Activated naive CD4-positive, alpha-beta T cell treated with anti-CD3 and anti-CD28 coated beads, Interleukin-2, amount 10 ng/mL, durations not matched to agents 5 hours and 36 hours (primary cell): ENCODE data around the gene EIF4EBP3. TPM values are rescaled to one million over a fixed set of nuclear protein-coding genes. Genes with fewer than 3 reads are reported as not detected.

Experiments used
- microRNA-seq: library from miRNA; unstranded; fragments of <30 nt; microRNA quantifications from one replicate; pipeline ENCODE4 v1.2.0, GENCODE V29; 2022; ENCODE audit warnings: borderline microRNAs expressed, borderline replicate concordance
- total RNA-seq, 2 experiments: library from RNA; stranded (reverse); gene quantifications; one replicate each; pipeline ENCODE4 v1.2.3, GENCODE V29; 2021

EIF4EBP3 gene
- 10 to 100 TPM; 13.2 to 15.4 TPM for total RNA-seq

DNA sequence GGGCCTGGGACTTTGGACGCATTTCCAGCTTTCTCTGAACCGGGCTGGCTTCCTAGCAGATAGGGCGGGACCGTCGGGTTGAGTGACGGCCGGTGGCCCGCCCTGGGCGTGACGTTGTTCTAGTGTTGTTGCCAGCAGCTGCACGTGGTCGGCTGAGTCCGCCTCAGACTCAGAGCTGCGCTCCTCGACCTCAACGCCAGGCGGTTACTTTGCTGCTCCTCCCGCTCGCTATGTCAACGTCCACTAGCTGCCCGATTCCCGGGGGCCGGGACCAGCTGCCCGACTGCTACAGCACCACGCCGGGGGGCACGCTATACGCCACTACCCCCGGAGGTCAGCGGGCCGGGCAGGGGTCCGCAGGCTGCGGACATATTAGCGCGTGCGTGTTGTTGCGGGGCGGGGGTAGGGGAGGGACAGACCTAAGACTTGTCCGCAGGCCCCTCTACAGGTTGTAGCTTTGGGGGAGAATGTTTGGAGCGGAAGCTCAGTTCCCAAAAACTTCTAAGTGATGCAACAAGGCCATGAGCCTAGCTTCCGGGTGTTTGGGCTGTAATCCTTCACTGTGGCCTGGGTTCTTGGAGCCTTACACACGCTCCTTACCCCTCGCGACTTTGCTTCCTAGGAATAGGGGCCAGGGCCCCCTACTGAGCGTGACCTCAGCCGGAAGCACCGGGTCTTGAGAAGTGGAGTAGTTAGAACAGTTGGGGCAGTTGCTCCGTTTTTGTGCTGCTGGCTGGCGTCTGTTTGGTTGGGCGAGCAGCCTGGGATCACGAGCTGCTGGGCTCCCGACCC lies at the start of gene EIF4EBP3:
Gene EIF4EBP3 (plus strand): TSS at position 155 of the 792 bp plus-strand sequence. CDS start 76 bp downstream, at position 231.

DNA sequence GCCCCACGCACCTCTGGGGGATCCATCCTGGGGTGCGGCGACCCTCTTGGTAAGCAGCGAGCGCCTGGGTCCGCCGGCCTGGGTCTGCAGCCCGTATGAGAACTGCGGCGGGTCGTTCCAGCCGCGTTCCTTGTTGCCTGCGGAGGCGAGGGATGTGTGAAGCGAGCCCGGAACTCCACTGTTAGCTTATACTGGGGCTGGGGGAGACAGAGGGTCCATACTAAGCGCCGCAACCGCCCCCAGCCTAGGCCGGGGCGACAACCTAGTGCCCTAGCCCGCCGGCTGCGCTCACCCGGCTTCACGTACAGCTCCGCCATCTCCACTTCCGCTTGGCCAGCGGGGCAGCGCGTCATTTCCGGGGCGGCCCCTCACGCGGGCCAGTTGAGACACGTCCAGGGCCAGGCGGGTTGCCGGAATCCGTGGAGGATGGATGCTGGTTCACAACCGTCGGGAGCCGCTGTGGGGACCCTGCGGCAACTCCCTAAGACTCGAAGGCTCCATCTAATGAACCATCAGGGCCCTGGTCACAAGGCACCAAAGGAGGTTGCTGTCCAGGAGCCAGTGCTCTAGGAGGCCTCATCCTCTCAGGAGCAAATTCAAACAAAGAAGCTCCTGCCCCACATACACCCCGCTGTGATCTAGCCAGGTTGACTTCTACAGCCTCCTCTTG lies 9.8 kb downstream of the EIF4EBP3 start, which contains the start of gene SRA1:
Gene SRA1 (minus strand): TSS at position 338 of the 670 bp plus-strand sequence. CDS start 21 bp downstream, at position 317.

DNA sequence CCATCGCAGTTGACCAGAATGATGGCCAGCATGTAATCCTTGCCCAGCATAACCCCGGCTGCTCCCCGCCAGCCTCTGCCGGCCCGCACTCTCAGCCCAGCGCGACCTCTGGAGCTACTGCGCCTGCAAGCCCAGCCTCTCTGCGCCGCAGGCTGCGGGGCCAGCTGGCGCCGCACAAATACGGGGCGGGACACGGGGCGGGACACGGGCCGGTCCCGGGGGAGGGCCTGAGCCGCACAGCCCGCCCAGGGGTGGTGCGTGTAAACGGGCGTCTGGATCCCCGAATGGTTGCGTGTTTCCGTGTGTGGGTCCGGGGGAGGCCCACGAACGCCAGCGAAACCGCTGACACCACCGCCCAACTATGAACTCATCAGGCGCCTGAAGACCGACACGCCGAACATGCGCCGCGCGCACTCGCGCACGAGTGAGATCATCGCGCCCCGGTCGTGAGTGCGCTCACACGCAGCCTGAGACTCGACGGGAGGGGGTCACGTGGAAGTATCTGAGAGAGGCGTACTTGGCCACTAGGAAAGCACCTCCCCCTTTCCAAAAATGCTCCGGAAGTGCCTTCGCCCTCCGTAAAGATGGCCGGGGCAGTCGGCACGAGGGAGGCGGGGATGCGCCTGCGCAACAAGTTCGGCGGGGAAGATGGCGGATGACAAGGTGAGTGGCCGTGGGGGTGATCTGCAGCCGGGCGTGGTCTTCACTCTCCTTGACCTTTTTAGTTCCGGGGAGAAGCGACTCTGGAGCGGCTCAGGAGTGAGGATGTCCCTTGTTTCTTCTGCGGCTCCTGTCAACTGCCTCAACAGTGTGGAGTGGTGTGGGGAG lies 16.9 kb downstream of the EIF4EBP3 start, which contains the start of the genes APBB3 and SLC35A4:
Gene APBB3 (minus strand): TSS at position 403 of the 828 bp plus-strand sequence. CDS start 353 bp downstream, at position 50.
Gene SLC35A4 (plus strand): TSS at position 633 of the 828 bp plus-strand sequence. CDS start 2,342 bp downstream, outside the sequence.

Small RNA genes within 50 kb of the gene (microRNA-seq; reads per million reads assigned to microRNA genes)
- gene MIR6831: not detected

Other genes with a start within 250 kb of the EIF4EBP3 start
- gene PFDN1, start 244.6 kb upstream of the EIF4EBP3 start, total RNA-seq: 10 to 100 TPM; 59.8 to 63.4 TPM
- 10 to 100 TPM; 68.8 to 71.4 TPM for gene HBEGF, start 201.1 kb upstream of the EIF4EBP3 start, total RNA-seq
- under 1 TPM; 0.68 to 0.72 TPM for gene SLC4A9, start 187.5 kb upstream of the EIF4EBP3 start, total RNA-seq
- gene ANKHD1, start 145.8 kb upstream of the EIF4EBP3 start, total RNA-seq: 100 to 1,000 TPM; 129 TPM
- 10 to 100 TPM; 32.8 to 33.4 TPM for gene SRA1, start 9.8 kb downstream of the EIF4EBP3 start, total RNA-seq
- gene APBB3, start 16.9 kb downstream of the EIF4EBP3 start, total RNA-seq: 10 to 100 TPM; 33.3 to 33.9 TPM
- 10 to 100 TPM; 74.6 to 80.4 TPM for gene SLC35A4, start 17.2 kb downstream of the EIF4EBP3 start, total RNA-seq
- under 1 TPM; 0.66 to 0.77 TPM for gene CD14, start 85.5 kb downstream of the EIF4EBP3 start, total RNA-seq
- gene TMCO6, start 91.8 kb downstream of the EIF4EBP3 start, total RNA-seq: 10 to 100 TPM; 35.5 to 38.1 TPM
- 10 to 100 TPM; 70.9 to 72.6 TPM for gene NDUFA2, start 100.0 kb downstream of the EIF4EBP3 start, total RNA-seq
- 100 to 1,000 TPM; 118 to 121 TPM for gene IK, start 100.2 kb downstream of the EIF4EBP3 start, total RNA-seq
- gene WDR55, start 117.2 kb downstream of the EIF4EBP3 start, total RNA-seq: 10 to 100 TPM; 34.2 to 34.7 TPM
- gene DND1, start 125.9 kb downstream of the EIF4EBP3 start, total RNA-seq: 1 to 10 TPM; 2.5 to 2.9 TPM
- 10 to 100 TPM; 69.7 to 74.2 TPM for gene HARS1, start 143.7 kb downstream of the EIF4EBP3 start, total RNA-seq
- gene HARS2, start 143.8 kb downstream of the EIF4EBP3 start, total RNA-seq: 10 to 100 TPM; 32.3 to 35.3 TPM
- 10 to 100 TPM; 56.1 to 56.9 TPM for gene ZMAT2, start 152.8 kb downstream of the EIF4EBP3 start, total RNA-seq
- not detected for gene PCDHA1, start 238.5 kb downstream of the EIF4EBP3 start, total RNA-seq
- gene PCDHA2, start 247.2 kb downstream of the EIF4EBP3 start, total RNA-seq: not detected